ENCODE results near the gene ZNF99.

DNA sequence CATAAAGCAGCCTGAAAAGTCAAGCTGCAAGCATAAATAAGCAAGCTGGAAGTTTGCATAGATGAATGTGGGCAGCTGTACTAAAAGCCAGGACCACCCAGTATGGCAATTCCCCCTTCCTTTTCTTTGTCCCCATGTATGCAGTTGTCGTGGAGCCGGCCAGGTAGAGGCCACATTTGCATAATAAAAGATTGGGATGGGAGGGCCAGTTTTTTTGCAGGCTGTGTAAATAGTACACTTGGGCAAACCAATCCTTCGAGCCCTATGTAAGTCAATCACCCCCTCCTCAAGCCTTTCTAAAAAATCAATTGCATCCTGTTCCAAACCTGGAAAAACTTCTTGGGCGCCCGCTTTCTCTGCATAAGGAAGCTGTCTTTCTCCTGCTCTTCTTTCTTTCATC lies 13.1 kb upstream of the ZNF99 start:
- TF ChIP-seq JUND (IDR thresholded peaks at IDR 0.05; ENCODE audit: low read length): no peak
- TF ChIP-seq TAF1 (IDR thresholded peaks at IDR 0.05; ENCODE audit: low read depth, low read length): no peak

Data from H1 (cell line).